Panc1 (cell line): ENCODE data around the gene CHST15. TPM values are rescaled to one million over a fixed set of nuclear protein-coding genes. Genes with fewer than 3 reads are reported as not detected.
A peak's percentile ranks its signal among the peaks of the same experiment; 100 is the strongest.

Experiments
- ATAC-seq: fragments of 200-7000 bp; cut with Tn5 transposase; 2 replicates; pipeline ENCODE4 v1.9.1; 2020; ENCODE audit warnings: mild to moderate bottlenecking, moderate library complexity
- BruUV-seq: library from RNA; stranded (reverse); fragments of 400-500 nt; replicated peaks from 2 replicates; lab custom pipeline; 2021; lab: Mats Ljungman, UMichigan
- CTCF ChIA-PET: fragments of 300-600 bp; sonication (Branson Sonifier 250); formaldehyde crosslinking; loops from one replicate; lab custom pipeline; 2022; ENCODE audit warnings: antibody characterized with exemption; lab: Charles Lee
- POLR2A ChIA-PET: fragments of 300-600 bp; sonication (Branson Sonifier 250); formaldehyde crosslinking; loops from one replicate; lab custom pipeline; 2022; ENCODE audit warnings: antibody characterized with exemption; lab: Charles Lee
- DNase-seq: peaks from one replicate; pipeline ENCODE4 v3.0.0-alpha.2; 2010; ENCODE audit warnings: low read depth, low spot score
- H3K27ac ChIP-seq: 2 replicates; pipeline ENCODE4 v1.5.1; 2011; ENCODE audit warnings: mild to moderate bottlenecking, low read length, inconsistent platforms
- H3K27me3 ChIP-seq: fragments of 200-500 bp; sonication (Bioruptor generic); 2 replicates; pipeline ENCODE4 v1.6.0; 2014; ENCODE audit warnings: low read length, inconsistent platforms; ENCODE audit not compliant: control insufficient read depth, insufficient read depth
- H3K36me3 ChIP-seq: fragments of 200-500 bp; sonication (Bioruptor generic); 2 replicates; pipeline ENCODE4 v1.5.1; 2014; ENCODE audit warnings: inconsistent platforms, mild to moderate bottlenecking, low read length, moderate library complexity; ENCODE audit not compliant: control insufficient read depth, insufficient read depth
- H3K4me1 ChIP-seq: 2 replicates; pipeline ENCODE4 v1.5.1; 2011; ENCODE audit warnings: inconsistent platforms, mild to moderate bottlenecking, low read length, moderate library complexity; ENCODE audit not compliant: control insufficient read depth, insufficient read depth
- H3K4me3 ChIP-seq, 2 experiments: 2 replicates each; pipeline ENCODE4 v1.5.1; 2011 to 2012; ENCODE audit warnings: low read depth in 2 of 2, low read length in 2 of 2, mild to moderate bottlenecking in 2 of 2, inconsistent platforms in 1 of 2, moderate library complexity in 1 of 2
- H3K9me3 ChIP-seq: fragments of 200-500 bp; sonication (Bioruptor generic); 2 replicates; pipeline ENCODE4 v1.5.1; 2014; ENCODE audit warnings: low read depth, mild to moderate bottlenecking, inconsistent platforms, low read length, moderate library complexity; ENCODE audit not compliant: control insufficient read depth, insufficient read depth
- CTCF ChIP-seq: fragments of 450-650 bp; IDR thresholded peaks from 2 replicates; pipeline ENCODE4 v1.5.1; 2017; ENCODE audit warnings: mild to moderate bottlenecking
- POLR2AphosphoS5 ChIP-seq: IDR thresholded peaks from 2 replicates; pipeline ENCODE4 v1.6.1; 2012; ENCODE audit warnings: mild to moderate bottlenecking, low read depth, low read length, moderate library complexity
- REST ChIP-seq, 2 experiments: IDR thresholded peaks; 2 replicates each; pipeline ENCODE4 v1.6.1; 2011 to 2012; ENCODE audit warnings: low read depth in 2 of 2, control low read depth in 1 of 2, low read length in 1 of 2, mild to moderate bottlenecking in 1 of 2, moderate library complexity in 1 of 2; ENCODE audit not compliant: insufficient read depth in 1 of 2
- SIN3A ChIP-seq: IDR thresholded peaks from 2 replicates; pipeline ENCODE4 v1.6.1; 2012; ENCODE audit warnings: low read depth, mild to moderate bottlenecking, low read length, moderate library complexity, borderline replicate concordance; ENCODE audit not compliant: insufficient read depth
- TCF7L2 ChIP-seq: IDR thresholded peaks from 2 replicates; pipeline ENCODE4 v1.6.1; 2011; ENCODE audit warnings: mild to moderate bottlenecking, low read depth, low read length, inconsistent platforms
- in situ Hi-C: cut with HindIII; loops from 2 replicates; pipeline ENCODE4 v1.10.0; 2016; ENCODE audit warnings: low sequenced_read_pairs, low pct_unique_long_range_greater_than_20kb
- intact Hi-C: fragments of 100-400 bp; cut with micrococcal nuclease; formaldehyde crosslinking; loops from one replicate; pipeline ENCODE4 v1.10.0; 2022; ENCODE audit not compliant: unreplicated experiment
- total RNA-seq: library from RNA; stranded (reverse); gene quantifications from one replicate; pipeline ENCODE4 v1.2.1, GENCODE V29; 2021; ENCODE audit not compliant: unreplicated experiment

CHST15 gene
- total RNA-seq, 1 experiment from 2014 or later = 33.2 TPM

GRCh38 chr10:123970207-123970926 lies 123.0 kb downstream of the CHST15 start:
- Histone ChIP-seq H3K9me3 (no peaks in the 10 kb centered on the region; the same call in 1 of the 2 replicates), H3K27ac (no peak overlapping the region), H3K4me1 (no peaks in the 10 kb centered on the region), H3K36me3 (no peaks in the 10 kb centered on the region), H3K27me3 (peaks cover 3% of the 10 kb centered on the region), H3K4me3 (no peak overlapping the region)
- POLR2A ChIA-PET = no interaction called here
- CTCF ChIA-PET = no interaction called here
- no peak for TF ChIP-seq CTCF
- TF ChIP-seq SIN3A = no peak
- TF ChIP-seq TCF7L2 = no peak
- TF ChIP-seq POLR2AphosphoS5 = no peak
- TF ChIP-seq REST (IDR thresholded peaks at IDR 0.05; ENCODE audit: insufficient read depth in 1 of 2, low read depth in 2 of 2, low read length in 1 of 2) = no peak
- ATAC-seq (peak; percentile 64), DNase-seq (no peak)
- no TSS peak for BruUV-seq
- in situ Hi-C loops = no loop called here
- intact Hi-C loops = no loop called here

- intact Hi-C loops = loop anchor here (1.0 kb wide), 1 partner anchor 385 kb away; no protein-coding TSS in a partner anchor
- BruUV-seq = no TSS peak
- ATAC-seq = peak; percentile 86
- TF ChIP-seq REST (IDR thresholded peaks at IDR 0.05; ENCODE audit: insufficient read depth in 1 of 2, low read depth in 2 of 2, low read length in 1 of 2) (0 out of 4 replicates have a peak, but pooled peaks of 1 of the 2 experiments have one; percentile 50), CTCF (peak; percentile 96), POLR2AphosphoS5 (no peak)
- Histone ChIP-seq H3K4me3 (no peak overlapping the region), H3K27ac (no peak overlapping the region), H3K9me3 (no peaks in the 10 kb centered on the region), H3K27me3 (peaks cover 10% of the 10 kb centered on the region), H3K36me3 (no peaks in the 10 kb centered on the region), H3K4me1 (no peaks in the 10 kb centered on the region)
- in situ Hi-C loops = no loop called here
- peak; percentile 38 for DNase-seq
- ChIA-PET POLR2A (no interaction called here), CTCF (no interaction called here)
These were observed 125.7 kb downstream of the CHST15 start for GRCh38 chr10:123967626-123968243.
